Mammary epithelial cell (primary cell): ENCODE results near the gene ARFGEF2.

Experiments
- EZH2 ChIP-seq: IDR thresholded peaks from 2 replicates; pipeline ENCODE4 v1.6.1; 2012; ENCODE audit warnings: low read length, inconsistent platforms, borderline replicate concordance
- TF ChIP-seq, protein P1 (sequence below), 2 donors: IDR thresholded peaks in 1 of 2; conservative IDR thresholded peaks in 1 of 2; 2 replicates each; pipeline ENCODE4 v1.5.1; 2011 to 2012; ENCODE audit warnings: inconsistent platforms in 2 of 2, low read length in 2 of 2, mild to moderate bottlenecking in 2 of 2, control low read depth in 1 of 2, low read depth in 1 of 2; ENCODE audit not compliant: insufficient read depth in 1 of 2; ENCODE audit errors: extremely low read depth in 1 of 2

GRCh38 chr20:48878534-48879248, 42.8 kb upstream of the ARFGEF2 start:
- TF ChIP-seq, protein P1, sequence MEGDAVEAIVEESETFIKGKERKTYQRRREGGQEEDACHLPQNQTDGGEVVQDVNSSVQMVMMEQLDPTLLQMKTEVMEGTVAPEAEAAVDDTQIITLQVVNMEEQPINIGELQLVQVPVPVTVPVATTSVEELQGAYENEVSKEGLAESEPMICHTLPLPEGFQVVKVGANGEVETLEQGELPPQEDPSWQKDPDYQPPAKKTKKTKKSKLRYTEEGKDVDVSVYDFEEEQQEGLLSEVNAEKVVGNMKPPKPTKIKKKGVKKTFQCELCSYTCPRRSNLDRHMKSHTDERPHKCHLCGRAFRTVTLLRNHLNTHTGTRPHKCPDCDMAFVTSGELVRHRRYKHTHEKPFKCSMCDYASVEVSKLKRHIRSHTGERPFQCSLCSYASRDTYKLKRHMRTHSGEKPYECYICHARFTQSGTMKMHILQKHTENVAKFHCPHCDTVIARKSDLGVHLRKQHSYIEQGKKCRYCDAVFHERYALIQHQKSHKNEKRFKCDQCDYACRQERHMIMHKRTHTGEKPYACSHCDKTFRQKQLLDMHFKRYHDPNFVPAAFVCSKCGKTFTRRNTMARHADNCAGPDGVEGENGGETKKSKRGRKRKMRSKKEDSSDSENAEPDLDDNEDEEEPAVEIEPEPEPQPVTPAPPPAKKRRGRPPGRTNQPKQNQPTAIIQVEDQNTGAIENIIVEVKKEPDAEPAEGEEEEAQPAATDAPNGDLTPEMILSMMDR (conservative IDR thresholded peaks at IDR 0.05 in 1 of 2, IDR thresholded peaks at IDR 0.05 in 1 of 2; ENCODE audit: extremely low read depth in 1 of 2, insufficient read depth in 1 of 2, low read depth in 1 of 2, low read length in 2 of 2) = no peak
- TF ChIP-seq EZH2 = no peak
